ENCODE results near the gene FBLN1. TPM values are rescaled to one million over a fixed set of nuclear protein-coding genes. Genes with fewer than 3 reads are reported as not detected.

Gene FBLN1
- total RNA-seq, 4 donors from 2014 or later = 48.6 to 92.1 (median 68.9) TPM

- no peak for DNase-seq
- Histone ChIP-seq H3K27ac (no peak overlapping the region), H3K4me1 (peaks cover 0 to 12% (median 5%) of the 10 kb centered on the region in 4 donors), H3K36me3 (no peaks in the 10 kb centered on the region), H3K27me3 (peaks cover 41% of the 10 kb centered on the region), H3K9me3 (no peaks in the 10 kb centered on the region), H3K4me3 (no peak overlapping the region)
- TF ChIP-seq POLR2A (IDR thresholded peaks at IDR 0.05) = no peak
- no peak for TF ChIP-seq CTCF (IDR thresholded peaks at IDR 0.05)
- TF ChIP-seq POLR2AphosphoS5 (IDR thresholded peaks at IDR 0.05) = no peak
- TF ChIP-seq EP300 (IDR thresholded peaks at IDR 0.05; ENCODE audit: low read depth) = no peak
- intact Hi-C loops (cut with DNase I; ENCODE audit: low total_unique reads) = no loop called here
- in situ Hi-C loops (cut with MboI; ENCODE audit: low pct_ligation_motif_present in 1 of 4, low pct_unique_long_range_greater_than_20kb in 1 of 4, low sequenced_read_pairs in 3 of 4) = loop anchor here in 2 of 4 donors (10.0 kb wide), 2 partner anchors 66 to 344 kb away; no protein-coding TSS in a partner anchor
- WGBS, 2 donors (ENCODE audit: low coverage in 1 of 2) = 72% methylated on average over 7 of the region's 7 CpGs; no CpG with 5 or more reads in 1 of the 2 donors
Measured at GRCh38 chr22:45640291-45640940, 137.7 kb downstream of the FBLN1 start.

- TF ChIP-seq CTCF (IDR thresholded peaks at IDR 0.05) (no peak), EP300 (IDR thresholded peaks at IDR 0.05; ENCODE audit: low read depth) (no peak), POLR2AphosphoS5 (IDR thresholded peaks at IDR 0.05) (no peak), POLR2A (IDR thresholded peaks at IDR 0.05) (no peak)
- in situ Hi-C loops (cut with MboI; ENCODE audit: low pct_ligation_motif_present in 1 of 4, low pct_unique_long_range_greater_than_20kb in 1 of 4, low sequenced_read_pairs in 3 of 4) = loop anchor here in 2 of 4 donors (10.0 kb wide), 2 partner anchors 66 to 344 kb away; no protein-coding TSS in a partner anchor
- no peak for DNase-seq
- Histone ChIP-seq H3K4me1 (peaks cover 0 to 18% (median 8%) of the 10 kb centered on the region in 4 donors), H3K27ac (no peak overlapping the region), H3K4me3 (no peak overlapping the region), H3K9me3 (no peaks in the 10 kb centered on the region), H3K27me3 (peaks cover 47% of the 10 kb centered on the region), H3K36me3 (no peaks in the 10 kb centered on the region)
- 92% methylated on average over 19 of the region's 24 CpGs; no CpG with 5 or more reads in 1 of the 2 donors for WGBS, 2 donors (ENCODE audit: low coverage in 1 of 2)
- intact Hi-C loops (cut with DNase I; ENCODE audit: low total_unique reads) = no loop called here
Measured at GRCh38 chr22:45640941-45641621, 138.4 kb downstream of the FBLN1 start.

GRCh38 chr22:45642986-45643385, 140.3 kb downstream of the FBLN1 start:
- H3K9me3 ChIP-seq = no peaks in the 10 kb centered on the region
- TF ChIP-seq CTCF (IDR thresholded peaks at IDR 0.05) (no peak), EP300 (IDR thresholded peaks at IDR 0.05; ENCODE audit: low read depth) (no peak), POLR2A (IDR thresholded peaks at IDR 0.05) (no peak), POLR2AphosphoS5 (IDR thresholded peaks at IDR 0.05) (no peak)
- H3K4me1 ChIP-seq = peaks cover 0 to 18% (median 8%) of the 10 kb centered on the region in 4 donors
- no peak overlapping the region for H3K4me3 ChIP-seq
- H3K27me3 ChIP-seq = peaks cover 47% of the 10 kb centered on the region
- no peak for DNase-seq
- H3K36me3 ChIP-seq = no peaks in the 10 kb centered on the region
- H3K27ac ChIP-seq = no peak overlapping the region
- WGBS, 2 donors (ENCODE audit: low coverage in 1 of 2) = 53 to 57% methylated on average over 2 of the region's 2 CpGs
- in situ Hi-C loops (cut with MboI; ENCODE audit: low pct_ligation_motif_present in 1 of 4, low pct_unique_long_range_greater_than_20kb in 1 of 4, low sequenced_read_pairs in 3 of 4) = loop anchor here in 2 of 4 donors (10.0 kb wide), 2 partner anchors 68 to 342 kb away; no protein-coding TSS in a partner anchor
- intact Hi-C loops (cut with DNase I; ENCODE audit: low total_unique reads) = no loop called here

- no peak for DNase-seq
- in situ Hi-C loops (cut with MboI; ENCODE audit: low pct_ligation_motif_present in 1 of 4, low pct_unique_long_range_greater_than_20kb in 1 of 4, low sequenced_read_pairs in 3 of 4) = loop anchor here in 3 of 4 donors (5.0 to 10.0 kb wide), 3 partner anchors 70 to 340 kb away; no protein-coding TSS in a partner anchor
- peaks cover 48% of the 10 kb centered on the region for H3K27me3 ChIP-seq
- intact Hi-C loops (cut with DNase I; ENCODE audit: low total_unique reads) = no loop called here
- H3K36me3 ChIP-seq = no peaks in the 10 kb centered on the region
- no peak overlapping the region for H3K4me3 ChIP-seq
- no peak overlapping the region for H3K27ac ChIP-seq
- H3K9me3 ChIP-seq = no peaks in the 10 kb centered on the region
- peaks cover 0 to 9% (median 5%) of the 10 kb centered on the region in 4 donors for H3K4me1 ChIP-seq
- no peak for TF ChIP-seq EP300 (IDR thresholded peaks at IDR 0.05; ENCODE audit: low read depth)
- WGBS, 2 donors (ENCODE audit: low coverage in 1 of 2) = 80 to 81% methylated on average over 3 to 12 of the region's 12 CpGs
Measured at GRCh38 chr22:45644714-45645113, 142.0 kb downstream of the FBLN1 start.

All from transverse colon (tissue), 4 donors.